Tibial nerve (tissue), 4 donors: ENCODE data around the gene SSBP2. TPM values are rescaled to one million over a fixed set of nuclear protein-coding genes. Genes with fewer than 3 reads are reported as not detected.
"Not testable (repeated sequence)": the region's sequence is repeated elsewhere in the genome, so short reads cannot be mapped to it uniquely, and the experiment has no call there.

Experiments
- DNase-seq, 2 donors: peaks; one replicate each; pipeline ENCODE4 v3.0.0-alpha.2; 2019; ENCODE audit warnings: low spot score in 2 of 2
- H3K27ac ChIP-seq, 4 donors: fragments of 200-600 bp; sonication (generic) in 3 of 4; one replicate each; pipeline ENCODE4 v1.5.1; 2017 to 2019; ENCODE audit warnings: mild to moderate bottlenecking in 1 of 4
- H3K27me3 ChIP-seq, 2 donors: fragments of 200-600 bp; sonication (generic) in 1 of 2; one replicate each; pipeline versions ENCODE4 v1.5.1 to v1.6.0; 2017 to 2019
- H3K36me3 ChIP-seq, 3 donors: fragments of 200-600 bp; sonication (generic); one replicate each; pipeline ENCODE4 v1.5.1; 2018 to 2019
- H3K4me1 ChIP-seq, 4 donors: fragments of 200-600 bp; sonication (generic) in 3 of 4; one replicate each; pipeline ENCODE4 v1.5.1; 2017 to 2019
- H3K4me3 ChIP-seq, 4 donors: fragments of 200-600 bp; sonication (generic) in 3 of 4; one replicate each; pipeline ENCODE4 v1.5.1; 2017 to 2019; ENCODE audit warnings: mild to moderate bottlenecking in 1 of 4, moderate library complexity in 1 of 4
- H3K9me3 ChIP-seq, 4 donors: fragments of 200-600 bp; sonication (generic) in 3 of 4; one replicate each; pipeline ENCODE4 v1.5.1; 2017 to 2019
- CTCF ChIP-seq, 5 experiments: fragments of 200-600 bp in 3 of 5; fragments of 450-650 bp in 2 of 5; sonication (generic) in 3 of 5; IDR thresholded peaks; one replicate each; pipeline ENCODE4 v1.5.1; 2016 to 2019; ENCODE audit warnings: antibody characterized with exemption in 5 of 5, mild to moderate bottlenecking in 3 of 5, moderate library complexity in 2 of 5
- EP300 ChIP-seq, 2 donors: sonication (generic); formaldehyde crosslinking; IDR thresholded peaks; one replicate each; pipeline ENCODE4 v1.6.1; 2017; ENCODE audit warnings: antibody characterized with exemption in 2 of 2, mild to moderate bottlenecking in 1 of 2
- POLR2A ChIP-seq, 2 donors: fragments of 450-650 bp; IDR thresholded peaks; one replicate each; pipeline ENCODE4 v1.6.1; 2017; ENCODE audit warnings: antibody characterized with exemption in 2 of 2, mild to moderate bottlenecking in 2 of 2, moderate library complexity in 2 of 2
- WGBS, 2 donors: methylation state at CpG; one replicate each; pipeline ENCODE4 v1.1.5; 2018; 5-methylcytosine and 5-hydroxymethylcytosine counted together
- total RNA-seq, 4 donors: library from RNA; depleted of rRNA; stranded (reverse); fragments of >200 nt; gene quantifications; one replicate each; pipeline ENCODE4 v1.1.0, GENCODE V29; 2016

The SSBP2 gene
- total RNA-seq, 4 donors from 2014 or later = 62.6 to 95.1 (median 77.5) TPM

GRCh38 chr5:81482595-81482994, 268.3 kb downstream of the SSBP2 start:
- H3K4me3 ChIP-seq = no peak overlapping the region
- 68 to 83% methylated on average over 2 of the region's 2 CpGs for WGBS, 2 donors
- no peaks in the 10 kb centered on the region for H3K4me1 ChIP-seq
- no peaks in the 10 kb centered on the region for H3K9me3 ChIP-seq
- no peak overlapping the region for H3K27ac ChIP-seq
- no peaks in the 10 kb centered on the region for H3K27me3 ChIP-seq
- H3K36me3 ChIP-seq = no peaks in the 10 kb centered on the region
- TF ChIP-seq CTCF (IDR thresholded peaks at IDR 0.05) = no peak
- TF ChIP-seq EP300 (IDR thresholded peaks at IDR 0.05) = no peak
- no peak for DNase-seq

- H3K36me3 ChIP-seq = peaks cover 0 to 33% (median 0%) of the 10 kb centered on the region in 3 donors
- not testable (repeated sequence) for H3K4me3 ChIP-seq, H3K27me3 ChIP-seq, H3K27ac ChIP-seq, H3K4me1 ChIP-seq, H3K9me3 ChIP-seq, DNase-seq
- 98 to 100% methylated on average over 3 of the region's 3 CpGs for WGBS, 2 donors
Measured at GRCh38 chr5:81473395-81473794, 277.5 kb downstream of the SSBP2 start.

- Histone ChIP-seq H3K27ac (no peak overlapping the region), H3K36me3 (peaks cover 0 to 43% (median 0%) of the 10 kb centered on the region in 3 donors), H3K4me3 (no peak overlapping the region), H3K4me1 (no peaks in the 10 kb centered on the region), H3K9me3 (peaks cover 0 to 4% (median 0%) of the 10 kb centered on the region in 4 donors), H3K27me3 (no peaks in the 10 kb centered on the region)
- TF ChIP-seq CTCF (IDR thresholded peaks at IDR 0.05) = no peak
- no peak for TF ChIP-seq EP300 (IDR thresholded peaks at IDR 0.05)
- no peak for TF ChIP-seq POLR2A (IDR thresholded peaks at IDR 0.05)
- no peak for DNase-seq
Measured at GRCh38 chr5:81469676-81470075, 281.2 kb downstream of the SSBP2 start.

- 64 to 70% methylated on average over 2 of the region's 2 CpGs for WGBS, 2 donors
- DNase-seq = no peak
- TF ChIP-seq CTCF (IDR thresholded peaks at IDR 0.05) (no peak), POLR2A (IDR thresholded peaks at IDR 0.05) (no peak), EP300 (IDR thresholded peaks at IDR 0.05) (no peak)
- H3K27ac ChIP-seq = no peak overlapping the region
- H3K27me3 ChIP-seq = no peaks in the 10 kb centered on the region
- H3K36me3 ChIP-seq = peaks cover 0 to 20% (median 0%) of the 10 kb centered on the region in 3 donors
- H3K9me3 ChIP-seq = no peaks in the 10 kb centered on the region
- H3K4me3 ChIP-seq = no peak overlapping the region
- H3K4me1 ChIP-seq = no peaks in the 10 kb centered on the region
Measured at GRCh38 chr5:81450940-81451339, 300.0 kb downstream of the SSBP2 start.

GRCh38 chr5:81435023-81435422, 315.9 kb downstream of the SSBP2 start:
- TF ChIP-seq POLR2A (IDR thresholded peaks at IDR 0.05) (no peak), EP300 (IDR thresholded peaks at IDR 0.05) (no peak), CTCF (IDR thresholded peaks at IDR 0.05) (no peak)
- Histone ChIP-seq H3K36me3 (peaks cover 0 to 22% (median 0%) of the 10 kb centered on the region in 3 donors), H3K9me3 (no peaks in the 10 kb centered on the region), H3K27me3 (no peaks in the 10 kb centered on the region), H3K4me1 (no peaks in the 10 kb centered on the region), H3K4me3 (no peak overlapping the region), H3K27ac (no peak overlapping the region)
- 84 to 87% methylated on average over 6 of the region's 6 CpGs for WGBS, 2 donors
- no peak for DNase-seq

GRCh38 chr5:81429985-81430384, 320.9 kb downstream of the SSBP2 start:
- TF ChIP-seq EP300 (IDR thresholded peaks at IDR 0.05) (no peak), POLR2A (IDR thresholded peaks at IDR 0.05) (no peak)
- Histone ChIP-seq H3K4me1 (peaks cover 0 to 27% (median 18%) of the 10 kb centered on the region in 4 donors), H3K4me3 (no peak overlapping the region), H3K27ac (no peak overlapping the region), H3K27me3 (no peaks in the 10 kb centered on the region), H3K36me3 (peaks cover 0 to 10% (median 0%) of the 10 kb centered on the region in 3 donors), H3K9me3 (no peaks in the 10 kb centered on the region)
- no peak for DNase-seq
